HEK293T (cell line): ENCODE results near the gene HTRA3.

Experiments used
- CTCF ChIA-PET: fragments of 350-600 bp; formaldehyde crosslinking; extraction: SDS; loops from one replicate; lab custom pipeline; 2021; ENCODE audit warnings: antibody characterized with exemption, inconsistent platforms; lab: Yijun Ruan, JAX
- POLR2A ChIA-PET: fragments of 350-600 bp; formaldehyde crosslinking; extraction: SDS; loops from one replicate; lab custom pipeline; 2020; ENCODE audit warnings: antibody characterized with exemption, inconsistent platforms; lab: Yijun Ruan, JAX
- DNase-seq: peaks from one replicate; pipeline ENCODE4 v3.0.0; 2012; ENCODE audit warnings: mixed read lengths; ENCODE audit errors: extremely low spot score
- ARNT ChIP-seq: fragments of 450-650 bp; IDR thresholded peaks from 2 replicates; pipeline ENCODE4 v1.6.1; 2017; ENCODE audit warnings: mild to moderate bottlenecking
- BHLHE40 ChIP-seq: fragments of 450-650 bp; IDR thresholded peaks from 2 replicates; pipeline ENCODE4 v1.6.1; 2016; ENCODE audit warnings: mild to moderate bottlenecking, moderate library complexity, borderline replicate concordance
- CTBP1 ChIP-seq: fragments of 450-650 bp; IDR thresholded peaks from 2 replicates; pipeline ENCODE4 v1.6.1; 2016; ENCODE audit warnings: borderline replicate concordance
- ELF4 ChIP-seq: fragments of 450-650 bp; IDR thresholded peaks from 2 replicates; pipeline ENCODE4 v1.6.1; 2017; ENCODE audit warnings: antibody characterized with exemption
- FOXA1 ChIP-seq: fragments of 450-650 bp; IDR thresholded peaks from 2 replicates; pipeline ENCODE4 v1.6.1; 2016; ENCODE audit warnings: mild to moderate bottlenecking
- FOXK2 ChIP-seq: fragments of 450-650 bp; IDR thresholded peaks from 2 replicates; pipeline ENCODE4 v1.6.1; 2016; ENCODE audit warnings: mild to moderate bottlenecking
- FOXM1 ChIP-seq: fragments of 450-650 bp; IDR thresholded peaks from 2 replicates; pipeline ENCODE4 v1.6.1; 2017; ENCODE audit warnings: mild to moderate bottlenecking, borderline replicate concordance
- HDGF ChIP-seq: fragments of 450-650 bp; IDR thresholded peaks from 2 replicates; pipeline ENCODE4 v1.6.1; 2017; ENCODE audit warnings: antibody characterized with exemption, borderline replicate concordance
- L3MBTL2 ChIP-seq: fragments of 450-650 bp; conservative IDR thresholded peaks from 2 replicates; pipeline ENCODE4 v1.6.1; 2016; ENCODE audit warnings: mild to moderate bottlenecking
- LEF1 ChIP-seq: fragments of 450-650 bp; IDR thresholded peaks from 2 replicates; pipeline ENCODE4 v1.6.1; 2017; ENCODE audit warnings: mild to moderate bottlenecking, borderline replicate concordance
- NFRKB ChIP-seq: fragments of 450-650 bp; IDR thresholded peaks from 2 replicates; pipeline ENCODE4 v1.6.1; 2016; ENCODE audit warnings: mild to moderate bottlenecking, moderate library complexity
- PKNOX1 ChIP-seq: fragments of 450-650 bp; IDR thresholded peaks from 2 replicates; pipeline ENCODE4 v1.6.1; 2016
- SP1 ChIP-seq: fragments of 450-650 bp; IDR thresholded peaks from 2 replicates; pipeline ENCODE4 v1.6.1; 2017
- SUZ12 ChIP-seq: fragments of 450-650 bp; IDR thresholded peaks from 2 replicates; pipeline ENCODE4 v1.6.1; 2016; ENCODE audit warnings: mild to moderate bottlenecking
- TARDBP ChIP-seq: fragments of 450-650 bp; IDR thresholded peaks from 2 replicates; pipeline ENCODE4 v1.6.1; 2016
- ZNF384 ChIP-seq: fragments of 450-650 bp; IDR thresholded peaks from 2 replicates; pipeline ENCODE4 v1.6.1; 2016

HTRA3 gene

GRCh38 chr4:8235686-8236085, 33.9 kb upstream of the HTRA3 start:
- no peak for DNase-seq
- ChIA-PET POLR2A (no interaction called here), CTCF (interaction anchor here (0.9 to 1.0 kb wide), 2 partner anchors 84 to 99 kb away, joined by 3 read pairs; no protein-coding TSS in a partner anchor)
- TF ChIP-seq ELF4 (no peak), LEF1 (no peak), TARDBP (no peak), FOXA1 (no peak), PKNOX1 (no peak), SP1 (no peak), SUZ12 (no peak), NFRKB (no peak), L3MBTL2 (no peak), HDGF (no peak), FOXM1 (no peak), ARNT (no peak), BHLHE40 (no peak), CTBP1 (no peak)

GRCh38 chr4:8236106-8236919, 33.2 kb upstream of the HTRA3 start:
- no peak for DNase-seq
- ChIA-PET POLR2A (no interaction called here), CTCF (interaction anchor here (0.9 to 1.0 kb wide), 3 partner anchors 60 to 99 kb away, joined by 3 read pairs; no protein-coding TSS in a partner anchor)
- TF ChIP-seq CTBP1 (no peak), HDGF (no peak), L3MBTL2 (no peak), NFRKB (no peak), FOXM1 (no peak), FOXA1 (no peak), SUZ12 (no peak), FOXK2 (no peak), ARNT (no peak), BHLHE40 (no peak), SP1 (no peak), PKNOX1 (no peak), ZNF384 (no peak)

- ChIA-PET CTCF (interaction anchor here (1.0 kb wide), 1 partner anchor 60 kb away, joined by 3 read pairs; no protein-coding TSS in a partner anchor), POLR2A (no interaction called here)
- no peak for DNase-seq
- TF ChIP-seq PKNOX1 (no peak), FOXM1 (no peak), ZNF384 (no peak), TARDBP (no peak), ELF4 (no peak), NFRKB (no peak), LEF1 (no peak), BHLHE40 (no peak), FOXK2 (no peak), SP1 (no peak), ARNT (no peak), L3MBTL2 (no peak), SUZ12 (no peak), CTBP1 (no peak), HDGF (no peak)
Observed at GRCh38 chr4:8236920-8237195, 32.7 kb upstream of the HTRA3 start.

GRCh38 chr4:8237256-8237989, 32.1 kb upstream of the HTRA3 start:
- TF ChIP-seq CTBP1 (no peak), L3MBTL2 (no peak), FOXM1 (no peak), SUZ12 (no peak), ELF4 (no peak), FOXA1 (no peak), LEF1 (no peak), FOXK2 (no peak), ARNT (no peak), HDGF (no peak), ZNF384 (no peak)
- DNase-seq = no peak
- CTCF ChIA-PET = interaction anchor here (1.0 kb wide), 1 partner anchor 61 kb away, joined by 3 read pairs; no protein-coding TSS in a partner anchor
- POLR2A ChIA-PET = no interaction called here

DNA sequence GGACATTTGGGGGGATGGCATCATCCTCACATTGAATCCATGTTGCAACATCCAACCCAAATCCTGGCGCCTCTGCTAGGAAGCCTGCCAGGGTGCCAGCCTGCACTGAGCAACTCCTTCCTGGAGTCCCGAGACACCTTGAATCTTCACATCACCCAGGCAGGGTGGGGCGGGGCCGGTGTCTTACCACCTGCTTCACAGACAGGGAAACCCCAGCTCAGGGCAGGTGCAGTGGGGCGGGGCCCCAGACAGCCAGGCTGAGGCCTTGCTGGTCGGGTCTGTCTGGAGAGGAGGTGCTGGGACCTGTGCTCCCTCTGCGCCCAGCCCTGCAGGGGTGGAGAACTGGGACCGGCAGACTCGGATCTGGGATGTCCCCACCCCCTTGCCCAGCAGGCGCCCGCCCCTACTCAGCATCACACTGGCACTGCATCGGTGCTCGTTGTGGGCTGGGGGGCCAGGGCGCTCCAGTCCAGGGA, 31.5 kb upstream of the HTRA3 start:
- TF ChIP-seq ZNF384 = no peak
- TF ChIP-seq L3MBTL2 = no peak
- no peak for TF ChIP-seq PKNOX1
- TF ChIP-seq FOXK2 = no peak
- TF ChIP-seq LEF1 = no peak
- POLR2A ChIA-PET = no interaction called here
- CTCF ChIA-PET = no interaction called here
- no peak for DNase-seq
